Erythroblast (primary cell): Measurements from ENCODE around the gene PGK2.

Source experiments
- GATA1 ChIP-seq: IDR thresholded peaks from 2 replicates; pipeline ENCODE4 v1.6.1; 2011; ENCODE audit warnings: low read depth, mild to moderate bottlenecking, control low read depth, low read length, moderate library complexity
- POLR2A ChIP-seq: IDR thresholded peaks from 2 replicates; pipeline ENCODE4 v1.6.1; 2011; ENCODE audit warnings: mild to moderate bottlenecking, low read length

DNA sequence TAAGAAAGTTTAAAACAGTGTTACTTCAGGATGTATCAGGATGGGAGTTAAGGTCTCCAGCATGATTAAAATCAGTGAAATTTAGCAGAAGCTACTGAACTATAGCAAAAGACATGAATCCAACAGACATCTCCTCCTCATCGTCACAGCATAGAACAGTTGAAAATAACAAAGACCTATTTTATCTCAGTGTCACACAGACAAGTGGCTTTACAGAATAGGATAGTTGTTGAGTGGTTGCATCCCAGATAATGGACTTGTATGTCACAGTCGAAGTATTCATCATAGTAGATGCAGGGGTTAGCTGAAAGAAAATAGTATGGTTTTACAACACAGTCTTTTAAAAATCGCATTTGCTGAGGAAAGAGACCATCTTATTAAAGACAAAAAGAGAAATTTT lies 48.1 kb upstream of the PGK2 start:
- TF ChIP-seq POLR2A (no peak), GATA1 (no peak)
